Sigmoid colon (tissue), 7 donors: Measurements from ENCODE around the gene SECTM1. TPM values are rescaled to one million over a fixed set of nuclear protein-coding genes. Genes with fewer than 3 reads are reported as not detected.

Source experiments
- DNase-seq: peaks from one replicate; pipeline ENCODE4 v3.0.0-alpha.2; 2019
- H3K27ac ChIP-seq, 4 donors: fragments of 200-600 bp; sonication (generic); one replicate each; pipeline ENCODE4 v1.5.1; 2016 to 2019; ENCODE audit warnings: mild to moderate bottlenecking in 1 of 4
- H3K27me3 ChIP-seq, 3 donors: fragments of 200-600 bp; sonication (generic); one replicate each; pipeline ENCODE4 v1.5.1; 2019; ENCODE audit warnings: mild to moderate bottlenecking in 1 of 3
- H3K36me3 ChIP-seq, 4 donors: fragments of 200-600 bp; sonication (generic); one replicate each; pipeline ENCODE4 v1.5.1; 2016 to 2019
- H3K4me1 ChIP-seq, 4 donors: fragments of 200-600 bp; sonication (generic); one replicate each; pipeline ENCODE4 v1.5.1; 2017 to 2019
- H3K4me3 ChIP-seq, 4 donors: fragments of 200-600 bp; sonication (generic); one replicate each; pipeline ENCODE4 v1.5.1; 2017 to 2019; ENCODE audit warnings: mild to moderate bottlenecking in 2 of 4, moderate library complexity in 1 of 4
- H3K9me3 ChIP-seq, 4 donors: fragments of 200-600 bp in 3 of 4; sonication (generic) in 3 of 4; one replicate each; pipeline versions ENCODE4 v1.5.1 to v1.6.1; 2013 to 2019
- EP300 ChIP-seq, 4 donors: sonication (generic); formaldehyde crosslinking; IDR thresholded peaks; one replicate each; pipeline ENCODE4 v1.6.1; 2017; ENCODE audit warnings: antibody characterized with exemption in 4 of 4
- POLR2A ChIP-seq, 2 donors: fragments of 450-650 bp; IDR thresholded peaks; one replicate each; pipeline ENCODE4 v1.6.1; 2016; ENCODE audit warnings: antibody characterized with exemption in 2 of 2, mild to moderate bottlenecking in 2 of 2, moderate library complexity in 2 of 2
- POLR2AphosphoS5 ChIP-seq, 4 donors: sonication (generic); formaldehyde crosslinking; IDR thresholded peaks; one replicate each; pipeline ENCODE4 v1.6.1; 2017; ENCODE audit warnings: antibody characterized with exemption in 4 of 4
- WGBS, 2 donors: extraction: QIAGEN DNeasy Blood & Tissue Kit; methylation state at CpG; one replicate each; pipeline ENCODE4 v1.1.7; 2013; 5-methylcytosine and 5-hydroxymethylcytosine counted together
- intact Hi-C: fragments of 100-400 bp; cut with DNase I; formaldehyde crosslinking; loops from one replicate; pipeline ENCODE4 v1.15.1; 2023
- polyA plus RNA-seq, 3 donors: library from polyadenylated mRNA; stranded (reverse); fragments of 200-250 nt; gene quantifications; one replicate each; pipeline ENCODE4 v1.2.3, GENCODE V29; 2013
- total RNA-seq, 4 donors: library from RNA; depleted of rRNA; stranded (reverse); fragments of >200 nt; gene quantifications; one replicate each; pipeline ENCODE4 v1.1.0, GENCODE V29; 2016
- TF ChIP-seq, protein P1 (sequence below), 4 experiments: fragments of 450-650 bp in 3 of 4; fragments of 200-600 bp in 1 of 4; IDR thresholded peaks; one replicate each; pipeline ENCODE4 v1.5.1; 2016 to 2019; ENCODE audit warnings: antibody characterized with exemption in 4 of 4, mild to moderate bottlenecking in 3 of 4, moderate library complexity in 2 of 4
- donor health status: healthy with polysubstance abuse.
- donor health status: Bipolar disorder and iron deficiency.
- donor health status: healthy.

Gene SECTM1
- total and polyA plus RNA-seq, 7 donors: 8.4 to 105 (median 56.9) TPM

DNA sequence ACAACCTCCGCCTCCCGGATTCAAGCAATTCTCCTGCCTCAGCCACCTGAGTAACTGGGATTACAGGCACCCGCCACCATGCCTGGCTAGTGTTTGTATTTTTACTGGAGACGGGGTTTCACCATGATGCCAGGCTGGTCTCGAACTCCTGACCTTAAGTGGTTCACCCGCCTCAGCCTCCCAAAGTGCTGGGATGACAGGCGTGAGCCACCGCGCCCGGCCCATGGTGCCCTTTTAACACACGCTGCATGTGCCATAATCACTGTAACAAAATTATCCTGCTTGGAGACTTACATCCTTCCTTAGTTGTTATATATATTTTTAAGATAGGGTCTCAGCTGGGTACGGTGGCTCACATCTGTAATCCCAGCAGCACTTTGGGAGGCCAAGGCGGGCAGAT lies 21.6 kb downstream of the SECTM1 start:
- Histone ChIP-seq H3K27me3 (peaks cover 19 to 60% (median 42%) of the 10 kb centered on the region in 3 donors), H3K4me1 (peaks cover 0 to 2% (median 0%) of the 10 kb centered on the region in 4 donors)
- TF ChIP-seq POLR2A (IDR thresholded peaks at IDR 0.05): no peak
- no peak for TF ChIP-seq EP300 (IDR thresholded peaks at IDR 0.05)
- TF ChIP-seq, protein P1, sequence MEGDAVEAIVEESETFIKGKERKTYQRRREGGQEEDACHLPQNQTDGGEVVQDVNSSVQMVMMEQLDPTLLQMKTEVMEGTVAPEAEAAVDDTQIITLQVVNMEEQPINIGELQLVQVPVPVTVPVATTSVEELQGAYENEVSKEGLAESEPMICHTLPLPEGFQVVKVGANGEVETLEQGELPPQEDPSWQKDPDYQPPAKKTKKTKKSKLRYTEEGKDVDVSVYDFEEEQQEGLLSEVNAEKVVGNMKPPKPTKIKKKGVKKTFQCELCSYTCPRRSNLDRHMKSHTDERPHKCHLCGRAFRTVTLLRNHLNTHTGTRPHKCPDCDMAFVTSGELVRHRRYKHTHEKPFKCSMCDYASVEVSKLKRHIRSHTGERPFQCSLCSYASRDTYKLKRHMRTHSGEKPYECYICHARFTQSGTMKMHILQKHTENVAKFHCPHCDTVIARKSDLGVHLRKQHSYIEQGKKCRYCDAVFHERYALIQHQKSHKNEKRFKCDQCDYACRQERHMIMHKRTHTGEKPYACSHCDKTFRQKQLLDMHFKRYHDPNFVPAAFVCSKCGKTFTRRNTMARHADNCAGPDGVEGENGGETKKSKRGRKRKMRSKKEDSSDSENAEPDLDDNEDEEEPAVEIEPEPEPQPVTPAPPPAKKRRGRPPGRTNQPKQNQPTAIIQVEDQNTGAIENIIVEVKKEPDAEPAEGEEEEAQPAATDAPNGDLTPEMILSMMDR (IDR thresholded peaks at IDR 0.05): no peak
- no peak for TF ChIP-seq POLR2AphosphoS5 (IDR thresholded peaks at IDR 0.05)

DNA sequence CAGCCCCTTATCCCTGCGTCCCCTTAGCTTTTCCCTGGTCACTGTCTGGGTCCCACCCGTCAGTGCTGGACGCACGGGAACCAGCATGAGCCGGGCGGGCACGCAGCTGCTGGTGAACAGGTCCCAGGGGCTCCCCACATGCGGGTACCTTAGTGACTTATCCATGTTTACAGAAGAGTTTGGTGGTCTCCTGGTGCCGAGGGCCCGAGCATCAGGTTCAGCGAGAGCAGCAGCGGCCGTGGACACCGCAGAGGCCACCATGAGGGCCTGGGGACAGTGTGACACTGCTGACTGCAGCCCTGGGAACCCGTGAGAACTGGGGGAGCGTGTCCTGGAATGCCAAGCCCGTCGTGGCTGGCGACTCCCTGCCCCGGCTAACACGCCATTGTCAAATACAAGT lies 22.7 kb downstream of the SECTM1 start:
- DNase-seq: no peak
- Histone ChIP-seq H3K9me3 (no peaks in the 10 kb centered on the region), H3K27me3 (peaks cover 17 to 49% (median 33%) of the 10 kb centered on the region in 3 donors), H3K4me3 (no peak overlapping the region), H3K36me3 (no peaks in the 10 kb centered on the region), H3K27ac (no peak overlapping the region), H3K4me1 (no peaks in the 10 kb centered on the region)
- WGBS, 2 donors: 85 to 92% methylated on average over 21 of the region's 21 CpGs
- TF ChIP-seq POLR2AphosphoS5 (IDR thresholded peaks at IDR 0.05) (no peak), POLR2A (IDR thresholded peaks at IDR 0.05) (no peak), EP300 (IDR thresholded peaks at IDR 0.05) (no peak)
- TF ChIP-seq, protein P1 (IDR thresholded peaks at IDR 0.05): no peak
- intact Hi-C loops: no loop called here

More for the DNA sequence above, 21.6 kb downstream of the SECTM1 start:
- H3K27ac ChIP-seq: no peak overlapping the region
- intact Hi-C loops: no loop called here
- H3K4me3 ChIP-seq: no peak overlapping the region
- no peak for DNase-seq
- 92 to 94% methylated on average over 13 of the region's 13 CpGs for WGBS, 2 donors
- no peaks in the 10 kb centered on the region for H3K36me3 ChIP-seq
- H3K9me3 ChIP-seq: no peaks in the 10 kb centered on the region

DNA sequence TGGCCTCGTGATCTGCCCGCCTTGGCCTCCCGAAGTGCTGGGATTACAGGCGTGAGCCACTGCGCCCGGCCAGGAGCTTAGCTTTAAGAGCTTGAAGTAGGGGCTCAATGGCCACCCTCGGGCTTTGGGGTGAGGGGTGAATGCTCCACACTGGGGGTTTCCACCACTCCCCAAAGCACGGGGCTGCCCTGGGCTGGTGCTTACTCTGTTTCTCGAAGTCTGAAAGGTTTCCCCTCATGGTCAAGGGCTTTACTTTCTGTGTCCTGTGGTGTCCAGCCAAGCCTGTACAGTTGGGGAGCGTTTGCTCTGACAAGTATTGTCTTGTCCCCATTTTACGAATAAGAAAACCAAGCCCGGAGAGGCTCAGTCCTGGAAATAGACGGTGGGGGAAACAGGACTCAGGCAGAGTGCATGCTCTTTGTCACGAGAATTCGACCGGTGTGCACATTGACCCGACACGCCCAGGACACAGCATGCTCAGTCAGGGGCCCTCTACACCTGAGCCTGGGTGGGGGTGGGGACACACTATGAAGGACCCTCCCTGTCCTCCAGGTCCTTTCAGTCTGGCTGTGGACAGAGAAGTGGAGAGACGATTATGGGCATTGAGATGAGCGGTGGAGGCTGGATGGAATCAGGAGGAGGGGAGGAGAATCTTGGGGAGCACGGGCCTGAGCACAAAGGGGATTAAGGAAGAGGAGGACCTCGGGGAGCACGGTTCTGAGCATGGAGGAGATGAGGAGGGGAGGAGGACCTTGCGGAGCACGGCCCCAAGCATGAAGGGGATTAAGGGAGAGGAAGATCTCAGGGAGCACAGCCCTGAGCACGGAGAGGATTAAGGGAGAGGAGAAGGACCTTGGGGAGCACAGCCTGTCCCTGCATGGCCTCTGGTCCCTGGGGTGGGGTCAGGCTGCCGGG lies 23.7 kb downstream of the SECTM1 start:
- Histone ChIP-seq H3K9me3 (no peaks in the 10 kb centered on the region), H3K36me3 (no peaks in the 10 kb centered on the region), H3K27me3 (peaks cover 8 to 39% (median 23%) of the 10 kb centered on the region in 3 donors), H3K4me1 (no peaks in the 10 kb centered on the region), H3K27ac (no peak overlapping the region), H3K4me3 (no peak overlapping the region)
- TF ChIP-seq POLR2A (IDR thresholded peaks at IDR 0.05) (no peak), POLR2AphosphoS5 (IDR thresholded peaks at IDR 0.05) (no peak), EP300 (IDR thresholded peaks at IDR 0.05) (no peak)
- TF ChIP-seq, protein P1 (IDR thresholded peaks at IDR 0.05): no peak
- intact Hi-C loops: no loop called here
- 53 to 82% methylated on average over 27 of the region's 27 CpGs for WGBS, 2 donors
- DNase-seq: no peak

DNA sequence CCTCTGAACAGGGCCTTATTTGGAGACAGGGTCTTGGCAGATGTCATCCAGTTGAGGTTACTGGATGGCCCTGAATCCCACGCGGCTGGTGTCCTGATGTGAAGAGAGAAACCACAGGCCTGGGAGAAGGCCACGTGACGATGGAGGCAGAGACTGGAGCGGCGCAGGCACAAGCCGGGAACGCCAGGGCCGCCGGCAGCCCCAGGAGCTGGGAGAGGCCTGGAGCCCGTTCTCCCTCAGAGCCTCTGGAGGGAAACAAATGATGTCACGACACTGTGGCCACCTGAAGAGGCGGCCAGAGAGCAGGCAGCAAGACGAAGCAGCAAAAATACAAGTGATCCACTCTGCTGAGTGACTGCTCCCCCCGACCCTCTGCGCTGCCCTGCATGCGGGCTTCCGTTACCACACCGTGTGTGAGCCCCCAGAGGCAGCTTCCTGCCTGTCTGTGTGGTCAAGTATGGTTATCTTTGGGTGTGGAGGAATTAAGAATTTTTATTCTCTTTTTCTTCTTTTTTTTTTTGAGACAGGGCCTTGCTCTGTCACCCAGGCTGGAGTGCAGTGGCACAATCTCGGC lies 27.8 kb downstream of the SECTM1 start:
- Histone ChIP-seq H3K27ac (peak overlapping the region in 3 of 4 donors; percentile 31 to 74 (median 40)), H3K9me3 (no peaks in the 10 kb centered on the region), H3K4me3 (no peak overlapping the region), H3K36me3 (no peaks in the 10 kb centered on the region), H3K4me1 (peaks cover 0 to 5% (median 3%) of the 10 kb centered on the region in 4 donors), H3K27me3 (peaks cover 0 to 6% (median 4%) of the 10 kb centered on the region in 3 donors)
- 65 to 89% methylated on average over 20 of the region's 20 CpGs for WGBS, 2 donors
- intact Hi-C loops: no loop called here
- TF ChIP-seq, protein P1 (IDR thresholded peaks at IDR 0.05): no peak
- no peak for DNase-seq
